HG02938 (cell line): ENCODE data around the gene TACR2.

Source experiments
- ATAC-seq: cut with Tn5 transposase; IDR thresholded peaks from one replicate; pipeline ENCODE4 v1.9.1; 2021; ENCODE audit warnings: mild to moderate bottlenecking, moderate library complexity; ENCODE audit not compliant: unreplicated experiment

TACR2 gene

DNA sequence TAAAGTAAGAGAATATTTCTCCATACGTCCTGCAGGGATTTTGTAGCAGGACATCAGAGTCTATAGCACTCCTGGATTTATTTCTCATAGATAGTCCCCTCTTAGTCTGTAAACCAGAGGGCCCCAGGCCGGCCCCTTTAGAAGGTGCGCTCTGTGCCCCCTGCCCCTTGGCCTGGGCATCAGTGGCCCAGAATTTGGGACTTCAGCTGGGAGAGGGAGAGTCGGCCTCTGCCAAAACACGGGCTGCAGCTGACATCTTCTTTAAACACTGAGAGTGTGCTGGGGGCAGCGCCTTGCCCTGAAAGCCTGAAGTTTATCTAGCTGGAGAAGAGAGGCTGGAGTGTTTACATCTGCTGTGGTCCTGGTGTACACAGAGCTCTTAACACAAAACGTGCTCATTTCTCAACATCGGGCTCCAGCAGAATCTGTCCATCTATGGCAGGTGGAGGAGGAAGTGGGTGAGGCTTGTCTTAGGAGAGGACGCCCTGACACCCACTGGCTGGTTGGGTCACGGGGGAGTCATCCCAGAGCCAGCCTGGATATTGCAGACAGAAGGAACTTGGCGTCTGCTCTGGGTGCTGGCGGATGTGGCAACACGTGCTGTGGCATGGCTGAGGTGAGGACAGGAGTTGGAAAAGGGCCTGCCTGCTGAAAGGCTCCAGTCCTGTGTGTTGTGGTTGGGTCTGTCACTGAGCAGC is 5.0 kb upstream of the TACR2 start:
- ATAC-seq = no peak

GRCh38 chr10:69419744-69420126 is 3.0 kb upstream of the TACR2 start:
- ATAC-seq = no peak

DNA sequence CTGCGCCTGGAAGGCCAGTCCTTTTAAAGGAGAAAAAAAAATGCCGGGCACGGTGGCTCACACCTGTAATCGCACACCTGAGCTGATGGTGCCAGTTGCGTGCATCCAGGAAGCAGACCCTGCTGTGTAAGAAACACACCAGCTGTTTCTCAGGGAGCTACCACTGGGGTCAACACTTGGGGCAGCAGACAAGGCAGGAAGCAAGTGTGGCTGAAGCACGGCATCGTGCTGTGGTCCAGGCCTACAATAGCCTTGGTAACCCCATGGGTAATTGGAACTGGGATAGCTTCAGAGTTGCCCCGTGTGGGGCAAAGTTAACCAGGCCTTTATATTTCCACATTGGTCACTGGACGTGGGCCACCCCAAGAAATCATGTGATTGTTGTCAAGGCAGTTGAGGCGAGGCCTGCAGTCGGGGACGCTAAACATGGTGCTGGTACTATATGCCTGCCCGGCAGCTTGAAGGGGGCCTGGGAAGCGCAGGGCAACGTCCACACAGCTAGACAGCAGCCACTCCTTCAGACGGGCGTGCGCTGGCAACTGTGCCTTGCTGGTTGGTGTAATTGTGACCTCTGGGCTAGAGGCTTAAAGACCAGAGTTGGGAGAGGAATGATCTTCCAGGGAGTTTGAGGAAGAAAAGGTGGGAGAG is 2.5 kb upstream of the TACR2 start:
- no peak for ATAC-seq

DNA sequence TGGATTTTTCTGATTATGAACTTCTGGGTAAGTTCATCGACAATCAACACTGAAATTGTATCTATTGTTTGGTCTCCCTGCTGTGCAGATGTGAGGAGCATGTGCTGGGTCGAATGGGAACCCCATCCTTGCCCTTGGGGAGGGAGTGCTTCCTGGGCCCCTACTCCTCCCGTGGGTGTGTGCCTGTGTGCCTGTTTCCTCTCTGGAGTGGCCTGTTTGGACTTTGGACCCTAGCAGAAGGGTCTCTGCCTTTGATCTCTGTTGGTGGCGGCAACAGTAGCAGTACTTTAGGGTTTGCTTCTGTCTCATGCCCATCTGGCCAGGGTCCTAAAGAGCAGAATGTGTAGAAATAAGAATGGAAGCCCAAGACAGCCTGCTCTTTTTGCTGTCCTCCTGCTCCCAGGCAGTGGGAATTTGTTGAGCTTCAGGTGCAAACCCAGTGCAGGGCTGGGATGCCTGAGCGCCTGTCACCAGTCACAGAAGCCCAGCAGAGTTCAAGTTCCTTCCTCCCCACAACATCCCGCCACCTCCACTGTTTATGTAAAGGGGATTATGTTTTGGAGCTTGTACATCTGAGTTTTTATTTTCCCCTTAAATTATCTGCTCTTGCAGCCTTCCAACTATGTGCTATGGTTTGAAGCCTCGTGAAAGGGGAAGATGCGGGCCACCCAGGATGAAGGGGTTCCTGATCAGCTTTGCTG is 1.5 kb upstream of the TACR2 start:
- ATAC-seq = no peak

DNA sequence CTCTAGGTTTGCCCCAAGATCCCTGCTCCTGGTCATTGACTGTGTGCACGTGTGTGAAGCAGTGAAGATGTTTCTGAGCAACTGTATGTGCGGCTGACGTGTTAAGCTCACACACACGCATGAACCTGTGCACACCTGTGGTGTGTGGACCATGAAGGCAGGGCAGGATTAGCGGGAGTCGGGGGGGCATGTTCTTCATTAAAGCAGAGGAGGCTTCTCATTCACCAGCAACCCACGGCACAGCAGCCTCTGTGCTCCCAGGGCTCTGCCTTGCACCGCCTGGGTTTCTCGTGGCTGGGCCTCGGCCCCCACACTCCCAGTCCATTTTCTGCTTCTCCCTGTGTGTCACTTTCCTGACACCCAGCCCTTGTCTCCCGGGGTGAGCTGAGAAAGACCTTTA is 824 bp upstream of the TACR2 start:
- ATAC-seq = no peak

DNA sequence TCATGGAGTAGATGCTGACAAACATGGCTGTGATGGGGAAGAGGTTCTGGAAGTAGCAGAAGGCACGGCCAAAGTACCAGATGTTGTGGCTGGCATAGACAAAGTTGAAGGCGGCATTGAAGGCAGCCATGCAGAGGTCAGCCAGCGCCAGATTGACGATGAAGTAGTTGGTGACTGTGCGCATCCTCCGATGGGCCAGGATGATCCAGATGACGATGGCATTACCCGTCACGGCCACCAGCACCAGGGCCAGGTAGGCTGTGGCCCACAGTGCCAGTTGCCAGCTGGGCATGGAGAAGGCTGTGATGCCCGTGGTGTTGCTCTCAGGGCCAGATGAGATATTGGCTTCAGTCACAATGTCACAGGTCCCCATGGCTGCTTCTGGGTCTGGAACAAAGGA is 767 bp downstream of the TACR2 start:
- no peak for ATAC-seq

GRCh38 chr10:69415049-69415448 is 1.7 kb downstream of the TACR2 start:
- no peak for ATAC-seq

- no peak for ATAC-seq
Observed at GRCh38 chr10:69414036-69415018, 2.4 kb downstream of the TACR2 start.

- no peak for ATAC-seq
Observed at GRCh38 chr10:69413221-69413865, 3.4 kb downstream of the TACR2 start.

- no peak for ATAC-seq
Observed at GRCh38 chr10:69412232-69412790, 4.4 kb downstream of the TACR2 start.

GRCh38 chr10:69411476-69411875 is 5.2 kb downstream of the TACR2 start:
- no peak for ATAC-seq

DNA sequence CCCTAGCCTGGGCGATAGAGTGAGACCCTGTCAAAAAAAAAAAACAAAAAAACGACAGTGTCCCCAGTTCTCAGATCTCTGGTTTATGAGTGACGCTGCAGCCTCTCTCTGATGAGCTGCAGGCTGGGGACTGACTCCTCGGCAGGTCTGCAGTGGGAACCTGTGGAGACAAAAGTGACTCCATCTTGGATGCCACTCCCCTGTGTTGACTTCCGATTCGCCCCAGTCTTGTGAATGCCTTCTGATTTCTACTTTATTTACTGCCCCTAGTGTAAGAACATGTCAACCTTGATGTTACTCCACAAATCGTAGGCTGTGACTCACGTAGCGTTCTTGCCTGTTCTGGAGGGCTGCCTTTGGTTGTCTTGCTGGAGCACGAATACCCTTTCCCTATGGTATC is 6.2 kb downstream of the TACR2 start:
- ATAC-seq = no peak

DNA sequence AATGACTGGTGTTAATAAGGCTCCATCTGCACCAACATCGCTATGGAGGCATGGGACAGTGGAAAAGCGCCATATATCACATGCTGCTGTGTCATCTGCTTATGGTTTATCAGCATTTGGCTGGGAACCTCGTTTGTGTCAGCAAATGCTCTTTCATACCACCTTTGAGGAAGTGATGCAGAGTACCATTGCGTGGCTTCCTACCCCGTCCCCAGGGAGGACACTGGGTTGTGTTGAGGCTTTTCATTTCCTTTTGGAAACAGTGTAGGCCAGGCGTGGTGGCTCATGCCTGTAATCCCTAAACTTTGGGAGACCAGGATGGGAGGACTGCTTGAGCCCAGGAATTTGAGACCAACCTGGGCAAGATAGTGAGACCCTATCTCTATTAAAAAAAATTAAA is 6.8 kb downstream of the TACR2 start:
- no peak for ATAC-seq

GRCh38 chr10:69409176-69409495 is 7.6 kb downstream of the TACR2 start:
- no peak for ATAC-seq

- peak; percentile 72 for ATAC-seq
Observed at GRCh38 chr10:69408318-69409175, 8.2 kb downstream of the TACR2 start.

- no peak for ATAC-seq
Observed at GRCh38 chr10:69407621-69408301, 9.0 kb downstream of the TACR2 start.

DNA sequence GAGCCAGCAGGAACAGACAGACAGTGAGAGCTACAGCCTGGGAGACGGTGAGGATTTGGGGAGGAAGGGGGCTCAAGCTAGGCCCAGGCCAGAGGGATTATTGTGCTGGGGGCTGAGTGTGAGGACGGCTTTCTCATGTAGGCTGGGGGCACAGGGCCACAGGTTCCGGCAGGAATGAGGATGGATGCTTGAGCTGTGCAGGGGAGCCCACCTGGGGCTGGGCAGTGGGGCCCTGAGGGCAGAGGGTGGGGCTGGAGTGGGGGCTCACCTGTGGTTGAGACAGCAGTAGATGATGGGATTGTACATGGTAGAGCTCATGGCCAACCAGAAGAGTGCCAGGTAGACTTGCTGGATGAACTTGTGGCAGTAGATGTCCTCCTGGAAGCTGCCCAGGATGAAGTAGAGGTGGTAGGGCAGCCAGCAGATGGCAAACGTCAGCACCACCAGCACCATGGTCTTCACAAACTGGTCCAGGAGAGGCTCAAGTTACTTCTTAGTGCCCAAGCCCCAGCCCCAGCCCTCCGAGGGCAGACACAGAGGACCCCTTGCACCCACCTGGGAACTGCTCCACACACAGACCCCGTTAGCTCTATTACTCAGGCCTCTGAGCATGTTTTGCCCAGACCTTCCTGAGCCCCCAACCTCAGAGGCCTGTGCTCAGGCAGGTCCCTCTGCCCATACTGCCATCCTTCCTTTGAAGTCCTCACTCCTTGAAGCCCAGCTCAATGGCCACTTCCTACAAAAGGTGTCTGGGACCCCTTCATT is 9.7 kb downstream of the TACR2 start:
- no peak for ATAC-seq

DNA sequence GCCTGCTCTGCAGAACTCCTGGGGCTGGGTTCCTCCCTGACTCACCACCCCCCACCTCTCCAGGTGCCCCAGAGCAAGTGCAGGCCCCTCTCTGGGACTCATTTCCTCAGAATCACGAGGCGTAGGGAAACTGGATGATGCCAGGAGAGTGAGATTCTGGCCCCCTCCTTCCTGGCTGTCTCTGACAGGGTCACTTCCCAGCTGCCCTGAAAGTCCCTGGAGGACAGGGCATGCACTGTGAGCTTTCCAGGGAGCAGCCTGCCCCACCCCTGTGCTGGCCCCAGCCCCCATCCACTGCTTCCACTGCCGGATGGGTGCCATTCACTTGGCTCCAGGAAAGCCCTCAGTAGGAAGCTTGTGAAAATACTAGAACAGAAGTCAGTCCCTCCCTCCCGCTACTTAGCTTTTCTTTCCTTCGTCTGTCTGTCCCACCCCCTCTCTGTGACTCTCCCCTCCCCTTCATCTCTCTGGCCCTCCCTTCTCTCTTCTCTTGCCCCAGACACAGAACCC is 10.4 kb downstream of the TACR2 start:
- ATAC-seq = no peak
